LHCN-M2 (cell line): Measurements from ENCODE around the gene EVC2. TPM values are rescaled to one million over a fixed set of nuclear protein-coding genes. Genes with fewer than 3 reads are reported as not detected.

Source experiments
- DNase-seq: peaks from one replicate; pipeline ENCODE4 v3.0.0-alpha.2; 2012; ENCODE audit warnings: low read depth
- polyA plus RNA-seq: library from polyadenylated mRNA; unstranded; fragments of >200 nt; gene quantifications from one replicate; pipeline ENCODE4 v1.2.1, GENCODE V29; 2012; ENCODE audit warnings: missing spikeins
- total RNA-seq: library from RNA; depleted of rRNA; stranded (reverse); fragments of >200 nt; gene quantifications from 2 replicates; pipeline ENCODE4 v1.2.3, GENCODE V29; 2014; rRNA removed

Gene EVC2
- 18.0 and 18.3 TPM in 2 replicates for total RNA-seq
- polyA plus RNA-seq = 3.9 TPM

- DNase-seq = peak; percentile 59
Observed at GRCh38 chr4:5708449-5709206, at the start of gene EVC2. EVC2 (minus strand) TSS chr4:5708559; CDS start chr4:5708513, 46 bp downstream.

- no peak for DNase-seq
Observed at GRCh38 chr4:5757954-5758353, 49.6 kb upstream of the EVC2 start.

- DNase-seq = peak; percentile 56
Observed at GRCh38 chr4:5757536-5757935, 49.2 kb upstream of the EVC2 start.

GRCh38 chr4:5757091-5757490, 48.7 kb upstream of the EVC2 start:
- no peak for DNase-seq

- no peak for DNase-seq
Observed at GRCh38 chr4:5756271-5756670, 47.9 kb upstream of the EVC2 start.

GRCh38 chr4:5755679-5756078, 47.3 kb upstream of the EVC2 start:
- DNase-seq = no peak

GRCh38 chr4:5755161-5755560, 46.8 kb upstream of the EVC2 start:
- no peak for DNase-seq

- DNase-seq = no peak
Observed at GRCh38 chr4:5754529-5754881, 46.1 kb upstream of the EVC2 start.

- peak; percentile 97 for DNase-seq
Observed at GRCh38 chr4:5753766-5754528, 45.6 kb upstream of the EVC2 start.

- no peak for DNase-seq
Observed at GRCh38 chr4:5753366-5753765, 45.0 kb upstream of the EVC2 start.

- peak; percentile 99 for DNase-seq
Observed at GRCh38 chr4:5752376-5753184, 44.2 kb upstream of the EVC2 start.

GRCh38 chr4:5751666-5752375, 43.5 kb upstream of the EVC2 start:
- no peak for DNase-seq

- peak; percentile 100 for DNase-seq
Observed at GRCh38 chr4:5750946-5751665, 42.7 kb upstream of the EVC2 start.

GRCh38 chr4:5750052-5750945, 41.9 kb upstream of the EVC2 start:
- DNase-seq = peak; percentile 91

GRCh38 chr4:5749568-5749967, 41.2 kb upstream of the EVC2 start:
- DNase-seq = no peak

- peak; percentile 98 for DNase-seq
Observed at GRCh38 chr4:5747738-5748375, 39.5 kb upstream of the EVC2 start.

- peak; percentile 85 for DNase-seq
Observed at GRCh38 chr4:5746829-5747737, 38.7 kb upstream of the EVC2 start.

- DNase-seq = no peak
Observed at GRCh38 chr4:5746250-5746649, 37.9 kb upstream of the EVC2 start.
